ENCODE measurements around the gene SEMA6D. TPM values are rescaled to one million over a fixed set of nuclear protein-coding genes. Genes with fewer than 3 reads are reported as not detected.

The SEMA6D gene
- total and polyA plus RNA-seq, 2 donors (not counting 3 experiments of a cell fraction or from before 2014, with no cell fraction given), result 16.3 to 22.5 TPM

GRCh38 chr15:47715856-47716445, 1.4 kb upstream of the SEMA6D start:
- intact Hi-C loops (cut with micrococcal nuclease), result loop anchor here (5.0 to 10.0 kb wide), 4 partner anchors 101 to 569 kb away; partner anchors contain the start of gene MYEF2
- Histone ChIP-seq H3K27ac (ENCODE audit: insufficient read depth, low read depth, low read length) (peak overlapping the region; percentile 21), H3K36me3 (ENCODE audit: control insufficient read depth in 2 of 2, extremely low read depth in 1 of 2, insufficient read depth in 2 of 2, low read length in 2 of 2) (no peaks in the 10 kb centered on the region), H3K9me3 (replicated peaks; ENCODE audit: control insufficient read depth, insufficient read depth, low read length) (no peaks in the 10 kb centered on the region), H2AFZ (ENCODE audit: low read depth, low read length) (peak overlapping the region; percentile 72), H3K9me1 (replicated peaks; ENCODE audit: control insufficient read depth, extremely low read depth, insufficient read depth, low read length) (no peaks in the 10 kb centered on the region), H3K79me2 (ENCODE audit: control insufficient read depth, insufficient read depth, low read length) (peaks cover 17% of the 10 kb centered on the region), H3K4me2 (ENCODE audit: insufficient read depth, low read length) (peak overlapping the region; percentile 32), H4K20me1 (replicated peaks; ENCODE audit: control insufficient read depth, extremely low read depth, insufficient read depth, low read length) (no peaks in the 10 kb centered on the region), H3K4me3 (replicated peaks in 1 of 3; ENCODE audit: insufficient read depth in 1 of 3, low read depth in 1 of 3, low read length in 3 of 3) (no peak overlapping the region), H3K4me1 (ENCODE audit: control insufficient read depth, extremely low read depth, insufficient read depth, low read length) (peaks cover 19% of the 10 kb centered on the region), H3K27me3 (ENCODE audit: control insufficient read depth in 2 of 2, insufficient read depth in 2 of 2, low read length in 2 of 2) (no peaks in the 10 kb centered on the region), H3K9ac (replicated peaks; ENCODE audit: extremely low read depth, insufficient read depth, low read length) (peak overlapping the region; percentile 12)
- dilution Hi-C loops (cut with MboI; ENCODE audit: extremely low pct_ligation_motif_present, low sequenced_read_pairs), result no loop called here
- TF ChIP-seq FOS (IDR thresholded peaks at IDR 0.05; ENCODE audit: borderline replicate concordance, insufficient read depth, low read length) (no peak), EZH2 (IDR thresholded peaks at IDR 0.05; ENCODE audit: borderline replicate concordance, low read depth, low read length, severe bottlenecking) (no peak)
- FAIRE-seq (peak; percentile 55), DNase-seq (ENCODE audit: low read depth, low spot score) (peak; percentile 89)
- ChIA-PET POLR2A (no interaction called here), CTCF (interaction anchor here (0.9 to 6.1 kb wide), 8 partner anchors 11 to 520 kb away, joined by 3 to 91 read pairs (median 12); no protein-coding TSS in a partner anchor)
- BruUV-seq (replicated peaks), result no TSS peak

- no peaks in the 10 kb centered on the region for H4K20me1 ChIP-seq (replicated peaks; ENCODE audit: control insufficient read depth, extremely low read depth, insufficient read depth, low read length)
- dilution Hi-C loops (cut with MboI; ENCODE audit: extremely low pct_ligation_motif_present, low sequenced_read_pairs) (no loop called here), intact Hi-C loops (cut with micrococcal nuclease) (loop anchor here (5.0 to 10.0 kb wide), 4 partner anchors 101 to 568 kb away; partner anchors contain the start of gene MYEF2)
- TF ChIP-seq MAX (IDR thresholded peaks at IDR 0.05; ENCODE audit: insufficient read depth, insufficient read length) (no peak), MYC (IDR thresholded peaks at IDR 0.05; ENCODE audit: low read depth, low read length) (no peak), EZH2 (IDR thresholded peaks at IDR 0.05; ENCODE audit: borderline replicate concordance, low read depth, low read length, severe bottlenecking) (no peak), FOS (IDR thresholded peaks at IDR 0.05; ENCODE audit: borderline replicate concordance, insufficient read depth, low read length) (no peak), JUN (IDR thresholded peaks at IDR 0.05; ENCODE audit: borderline replicate concordance, insufficient read depth, insufficient read length, low read depth) (no peak), POLR2A (IDR thresholded peaks at IDR 0.05; ENCODE audit: low read depth, low read length) (no peak), POLR2AphosphoS5 (IDR thresholded peaks at IDR 0.05; ENCODE audit: insufficient read depth, low read depth, low read length) (no peak), GATA2 (IDR thresholded peaks at IDR 0.05; ENCODE audit: insufficient read depth, insufficient read length, low read depth, low read length) (no peak), CTCF (IDR thresholded peaks at IDR 0.05; ENCODE audit: extremely low read depth in 1 of 2, insufficient read depth in 1 of 2, low read depth in 1 of 2, low read length in 2 of 2) (no peak)
- peak overlapping the region; percentile 72 for H2AFZ ChIP-seq (ENCODE audit: low read depth, low read length)
- H3K9ac ChIP-seq (replicated peaks; ENCODE audit: extremely low read depth, insufficient read depth, low read length), result peak overlapping the region; percentile 12
- H3K4me2 ChIP-seq (ENCODE audit: insufficient read depth, low read length), result peak overlapping the region; percentile 32
- H3K9me1 ChIP-seq (replicated peaks; ENCODE audit: control insufficient read depth, extremely low read depth, insufficient read depth, low read length), result no peaks in the 10 kb centered on the region
- peaks cover 21% of the 10 kb centered on the region for H3K79me2 ChIP-seq (ENCODE audit: control insufficient read depth, insufficient read depth, low read length)
- ChIA-PET POLR2A (interaction anchor here (1.3 kb wide), 1 partner anchor 8 kb away, joined by 4 read pairs; no protein-coding TSS in a partner anchor), CTCF (interaction anchor here (0.5 to 6.1 kb wide), 25 partner anchors 8 to 522 kb away, joined by 3 to 91 read pairs (median 5); no protein-coding TSS in a partner anchor)
- H3K4me1 ChIP-seq (ENCODE audit: control insufficient read depth, extremely low read depth, insufficient read depth, low read length), result peaks cover 19% of the 10 kb centered on the region
- no peak overlapping the region for H3K4me3 ChIP-seq (replicated peaks in 1 of 3; ENCODE audit: insufficient read depth in 1 of 3, low read depth in 1 of 3, low read length in 3 of 3)
- H3K27ac ChIP-seq (ENCODE audit: insufficient read depth, low read depth, low read length), result peak overlapping the region; percentile 21
- no peaks in the 10 kb centered on the region for H3K9me3 ChIP-seq (replicated peaks; ENCODE audit: control insufficient read depth, insufficient read depth, low read length)
- H3K36me3 ChIP-seq (ENCODE audit: control insufficient read depth in 2 of 2, extremely low read depth in 1 of 2, insufficient read depth in 2 of 2, low read length in 2 of 2), result no peaks in the 10 kb centered on the region
- DNase-seq (ENCODE audit: low read depth, low spot score), result no peak
- no peaks in the 10 kb centered on the region for H3K27me3 ChIP-seq (ENCODE audit: control insufficient read depth in 2 of 2, insufficient read depth in 2 of 2, low read length in 2 of 2)
- no TSS peak for BruUV-seq (replicated peaks)
- no peak for FAIRE-seq
Measured at GRCh38 chr15:47716516-47716915, 789 bp upstream of the SEMA6D start.

Data from endothelial cell of umbilical vein (primary cell).